H1 (cell line): Measurements from ENCODE around the gene AGBL1. TPM values are rescaled to one million over a fixed set of nuclear protein-coding genes. Genes with fewer than 3 reads are reported as not detected.

Experiments
- CTCF ChIA-PET: fragments of 300-600 bp; sonication (Branson Sonifier 250); formaldehyde crosslinking; loops from one replicate; lab custom pipeline; 2021; ENCODE audit not compliant: partially characterized antibody; lab: Charles Lee
- POLR2A ChIA-PET: fragments of 300-600 bp; sonication (Branson Sonifier 250); formaldehyde crosslinking; loops from one replicate; lab custom pipeline; 2021; ENCODE audit warnings: inconsistent platforms; ENCODE audit not compliant: partially characterized antibody; lab: Charles Lee
- DNase-seq, 2 experiments: peaks; one replicate each; pipeline versions ENCODE4 v3.0.0 to v3.0.0-alpha.2; 2010 to 2022; ENCODE audit warnings: low spot score in 2 of 2, low read depth in 1 of 2, mixed read lengths in 1 of 2
- FAIRE-seq: peaks from 2 replicates; lab custom pipeline; 2011; peaks lifted over from hg19 to GRCh38; lab: Jason Lieb, UNC
- H2AFZ ChIP-seq: 2 replicates; pipeline ENCODE4 v1.8.1; 2012; ENCODE audit warnings: low read length, inconsistent platforms
- H2AK5ac ChIP-seq: 2 replicates; pipeline ENCODE4 v1.6.1; 2013; ENCODE audit warnings: low read depth, low read length
- H2BK120ac ChIP-seq: replicated peaks from 2 replicates; pipeline ENCODE3; 2013; ENCODE audit warnings: low read depth, low read length, inconsistent platforms
- H2BK12ac ChIP-seq: 2 replicates; pipeline ENCODE4 v1.6.1; 2013; ENCODE audit warnings: low read depth, low read length
- H2BK15ac ChIP-seq: 2 replicates; pipeline ENCODE4 v1.6.1; 2013; ENCODE audit warnings: low read length
- H2BK20ac ChIP-seq: 2 replicates; pipeline ENCODE4 v1.6.1; 2013; ENCODE audit warnings: low read length
- H2BK5ac ChIP-seq: 2 replicates; pipeline ENCODE4 v1.6.1; 2013; ENCODE audit warnings: low read depth, low read length
- H3K14ac ChIP-seq: 2 replicates; pipeline ENCODE4 v1.6.1; 2013; ENCODE audit warnings: inconsistent platforms; ENCODE audit not compliant: insufficient read length
- H3K18ac ChIP-seq: 2 replicates; pipeline ENCODE4 v1.6.1; 2013; ENCODE audit warnings: low read length; ENCODE audit errors: extremely low read depth
- H3K23ac ChIP-seq: 2 replicates; pipeline ENCODE4 v1.6.1; 2013; ENCODE audit warnings: inconsistent platforms; ENCODE audit not compliant: insufficient read length
- H3K23me2 ChIP-seq: 2 replicates; pipeline ENCODE4 v1.6.1; 2013; ENCODE audit warnings: low read depth, low read length
- H3K27ac ChIP-seq: 2 replicates; pipeline ENCODE4 v1.6.1; 2011; ENCODE audit warnings: low read depth, low read length, inconsistent platforms
- H3K27me3 ChIP-seq, 4 experiments: replicated peaks in 1 of 4; 1 replicate in 1 of 4; 2 replicates in 3 of 4; pipeline versions ENCODE4 v1.6.1 to v1.8.1; 2011 to 2013; ENCODE audit warnings: low read length in 3 of 4, mild to moderate bottlenecking in 3 of 4, inconsistent platforms in 2 of 4, mixed read lengths in 2 of 4, moderate library complexity in 1 of 4; ENCODE audit not compliant: control insufficient read depth in 3 of 4, insufficient read depth in 3 of 4; ENCODE audit errors: extremely low read depth in 1 of 4
- H3K36me3 ChIP-seq, 4 experiments: 2 replicates each; pipeline versions ENCODE4 v1.6.1 to v1.8.1; 2011 to 2013; ENCODE audit warnings: mild to moderate bottlenecking in 4 of 4, low read length in 3 of 4, moderate library complexity in 2 of 4, control low read depth in 1 of 4, inconsistent platforms in 1 of 4; ENCODE audit not compliant: insufficient read depth in 4 of 4, control insufficient read depth in 2 of 4
- H3K4ac ChIP-seq: replicated peaks from 2 replicates; pipeline ENCODE3; 2013; ENCODE audit warnings: low read length, low read depth, mixed read lengths, inconsistent platforms; ENCODE audit not compliant: insufficient read length
- H3K4me1 ChIP-seq, 4 experiments: replicated peaks in 1 of 4; 1 replicate in 1 of 4; 2 replicates in 3 of 4; pipeline versions ENCODE4 v1.6.1 to v1.8.1; 2011 to 2013; ENCODE audit warnings: low read length in 3 of 4, inconsistent platforms in 2 of 4, mixed read lengths in 1 of 4; ENCODE audit not compliant: insufficient read depth in 4 of 4, control insufficient read depth in 3 of 4
- H3K4me2 ChIP-seq, 2 experiments: 2 replicates each; pipeline versions ENCODE4 v1.6.1 to v1.8.1; 2011 to 2013; ENCODE audit warnings: low read depth in 2 of 2, low read length in 2 of 2, control low read depth in 1 of 2, inconsistent platforms in 1 of 2, mild to moderate bottlenecking in 1 of 2; ENCODE audit not compliant: insufficient read depth in 1 of 2
- H3K4me3 ChIP-seq, 4 experiments: fragments of 200-600, 300-600 bp in 1 of 4; sonication (generic), shearing (Covaris generic), sonication (Bioruptor Twin) in 1 of 4; 2 replicates each; pipeline versions ENCODE4 v1.5.1 to v1.8.1; 2011 to 2016; ENCODE audit warnings: low read length in 4 of 4, low read depth in 3 of 4, control low read depth in 2 of 4, inconsistent platforms in 2 of 4, mild to moderate bottlenecking in 2 of 4, mixed read lengths in 1 of 4, moderate library complexity in 1 of 4; ENCODE audit not compliant: insufficient read depth in 2 of 4; ENCODE audit errors: extremely low read depth in 1 of 4
- H3K56ac ChIP-seq: replicated peaks from 2 replicates; pipeline ENCODE3; 2013; ENCODE audit warnings: low read depth, mild to moderate bottlenecking, mixed read lengths, low read length, inconsistent platforms; ENCODE audit not compliant: insufficient read length
- H3K79me1 ChIP-seq: 2 replicates; pipeline ENCODE4 v1.6.1; 2013; ENCODE audit warnings: low read depth, low read length, control low read depth
- H3K79me2 ChIP-seq, 2 experiments: 2 replicates each; pipeline versions ENCODE4 v1.6.1 to v1.8.1; 2012 to 2013; ENCODE audit warnings: low read length in 2 of 2, mild to moderate bottlenecking in 2 of 2, inconsistent platforms in 1 of 2; ENCODE audit not compliant: insufficient read depth in 2 of 2, control insufficient read depth in 1 of 2
- H3K9ac ChIP-seq, 4 experiments: replicated peaks in 1 of 4; 1 replicate in 1 of 4; 2 replicates in 3 of 4; pipeline versions ENCODE4 v1.6.1 to v1.8.1; 2011 to 2013; ENCODE audit warnings: low read depth in 3 of 4, low read length in 3 of 4, control low read depth in 2 of 4, mild to moderate bottlenecking in 2 of 4, moderate library complexity in 2 of 4, inconsistent platforms in 1 of 4; ENCODE audit errors: extremely low read depth in 1 of 4
- H3K9me3 ChIP-seq, 2 experiments: 2 replicates each; pipeline versions ENCODE4 v1.6.1 to v1.8.1; 2012 to 2013; ENCODE audit warnings: mild to moderate bottlenecking in 2 of 2, moderate library complexity in 2 of 2, control low read depth in 1 of 2, inconsistent platforms in 1 of 2, low read depth in 1 of 2, low read length in 1 of 2, mixed read lengths in 1 of 2; ENCODE audit not compliant: insufficient read depth in 2 of 2
- H4K20me1 ChIP-seq, 2 experiments: replicated peaks in 1 of 2; 2 replicates each; pipeline versions ENCODE3 to v1.8.1; 2011 to 2013; ENCODE audit warnings: inconsistent platforms in 2 of 2, low read length in 2 of 2, mild to moderate bottlenecking in 1 of 2; ENCODE audit not compliant: insufficient read depth in 2 of 2, control insufficient read depth in 1 of 2
- H4K5ac ChIP-seq: 2 replicates; pipeline ENCODE4 v1.6.1; 2013; ENCODE audit warnings: low read length, low read depth, mixed read lengths, inconsistent platforms; ENCODE audit not compliant: insufficient read length
- H4K8ac ChIP-seq: 2 replicates; pipeline ENCODE4 v1.8.0; 2013; ENCODE audit warnings: mild to moderate bottlenecking, moderate library complexity, low read length, inconsistent platforms; ENCODE audit not compliant: insufficient read depth; ENCODE audit errors: extremely low read depth
- H4K91ac ChIP-seq: replicated peaks from 2 replicates; pipeline ENCODE3; 2013; ENCODE audit warnings: low read length, mixed read lengths, inconsistent platforms; ENCODE audit not compliant: insufficient read length
- BACH1 ChIP-seq: IDR thresholded peaks from 2 replicates; pipeline ENCODE4 v1.6.1; 2012; ENCODE audit warnings: low read length, improper control_type of control experiment
- CBX8 ChIP-seq: fragments of 300-800, 300-1000 bp; sonication (generic); IDR thresholded peaks from 2 replicates; pipeline ENCODE4 v1.7.1; 2016; ENCODE audit warnings: low read depth, low read length, borderline replicate concordance
- CREB1 ChIP-seq: IDR thresholded peaks from 2 replicates; pipeline ENCODE4 v1.6.1; 2012; ENCODE audit warnings: inconsistent platforms
- EP300 ChIP-seq, 2 experiments: IDR thresholded peaks; 1 replicate in 1 of 2; 2 replicates in 1 of 2; pipeline ENCODE4 v1.6.1; 2011 to 2012; ENCODE audit warnings: low read depth in 2 of 2, low read length in 2 of 2, mild to moderate bottlenecking in 2 of 2, borderline replicate concordance in 1 of 2, inconsistent platforms in 1 of 2, moderate library complexity in 1 of 2
- NANOG ChIP-seq: IDR thresholded peaks from 2 replicates; pipeline ENCODE4 v1.6.1; 2011; ENCODE audit warnings: low read length, low read depth, mild to moderate bottlenecking, inconsistent platforms; ENCODE audit not compliant: insufficient read depth, poor library complexity, severe bottlenecking
- SIRT6 ChIP-seq: IDR thresholded peaks from one replicate; pipeline ENCODE4 v1.7.1; 2012; ENCODE audit warnings: low read length, inconsistent platforms
- SIX5 ChIP-seq: IDR thresholded peaks from 2 replicates; pipeline ENCODE4 v1.6.1; 2011; ENCODE audit warnings: mild to moderate bottlenecking, low read depth, low read length
- SP1 ChIP-seq: IDR thresholded peaks from 2 replicates; pipeline ENCODE4 v1.6.1; 2011; ENCODE audit warnings: low read depth, low read length
- ZNF274 ChIP-seq: IDR thresholded peaks from 2 replicates; pipeline ENCODE4 v1.7.0; 2012; ENCODE audit warnings: low read length, borderline replicate concordance; ENCODE audit errors: extremely low read depth
- whole genome bisulfite sequencing, 2 experiments: shearing (Covaris generic) in 1 of 2; methylation state at CpG; one replicate each; pipeline versions ENCODE4 v1.1.6 to v1.1.7; 2013 to 2015; ENCODE audit warnings: low lambda C conversion rate in 2 of 2, mixed read lengths in 2 of 2, inconsistent platforms in 1 of 2, low coverage in 1 of 2, missing lambda C conversion rate in 1 of 2; ENCODE audit not compliant: insufficient replicate concordance in 2 of 2, insufficient coverage in 1 of 2, insufficient read length in 1 of 2; ENCODE audit errors: extremely low coverage in 1 of 2, missing lambda C conversion rate in 1 of 2; 5-methylcytosine and 5-hydroxymethylcytosine counted together
- polyA plus RNA-seq, 7 experiments: library from polyadenylated mRNA; depleted of rRNA in 3 of 7; stranded (reverse) in 5 of 7; unstranded in 2 of 7; fragments of >200 nt in 5 of 7; fragments of 200-250 nt in 2 of 7; gene quantifications; 1 replicate in 5 of 7; 2 replicates in 1 of 7; 4 replicates in 1 of 7; pipeline versions ENCODE4 v1.2.1 to v1.2.3, GENCODE V29; 2011 to 2013; ENCODE audit warnings: missing spikeins in 2 of 7, mixed read lengths in 2 of 7
- total RNA-seq: library from RNA; stranded (reverse); fragmentation: NEBNext Ultra II Directional; extraction: Animal tissue kit (Norgen Biotek cat#: 25700); gene quantifications from 2 replicates; pipeline ENCODE4 v1.2.1, GENCODE V29; 2021
- TF ChIP-seq, protein P1 (sequence below): IDR thresholded peaks from 2 replicates; pipeline ENCODE4 v1.6.1; 2012; ENCODE audit warnings: inconsistent platforms
- TF ChIP-seq, protein P2 (sequence below), 3 experiments: IDR thresholded peaks; 1 replicate in 2 of 3; 2 replicates in 1 of 3; pipeline versions ENCODE4 v1.5.1 to v1.6.1; 2011; ENCODE audit warnings: low read length in 3 of 3, mild to moderate bottlenecking in 3 of 3, inconsistent platforms in 2 of 3, low read depth in 1 of 3, moderate library complexity in 1 of 3; ENCODE audit not compliant: insufficient read depth in 1 of 3; ENCODE audit errors: control extremely low read depth in 1 of 3

AGBL1 gene
- total and polyA plus RNA-seq, 2 of the 8 experiments (the other 6 are each of a cell fraction or from before 2014, with no cell fraction given) = not detected

DNA sequence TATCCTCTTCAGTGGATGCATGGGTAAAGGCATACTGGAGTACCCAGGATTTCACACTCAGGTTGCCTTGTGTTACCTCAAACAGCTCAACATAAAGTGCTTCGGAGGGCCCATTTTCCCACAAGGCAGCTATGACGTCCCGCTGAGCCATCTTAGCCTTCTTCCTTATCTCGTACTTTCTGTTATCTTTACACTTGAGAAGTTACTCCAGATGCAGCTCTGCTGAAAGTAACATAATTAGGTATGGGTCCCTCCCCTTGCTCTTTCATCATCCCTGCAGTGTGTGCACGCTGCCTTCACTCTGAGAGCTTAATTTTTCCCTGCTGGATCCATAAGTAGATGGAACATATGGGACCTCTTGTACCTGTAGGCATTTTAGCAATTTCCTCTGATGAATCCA, 410.3 kb downstream of the AGBL1 start:
- Histone ChIP-seq H3K79me2 (no peaks in the 10 kb centered on the region), H3K4me1 (no peaks in the 10 kb centered on the region), H3K23me2 (no peaks in the 10 kb centered on the region), H2BK20ac (no peak overlapping the region), H3K4ac (no peak overlapping the region), H3K79me1 (no peaks in the 10 kb centered on the region), H2BK12ac (no peak overlapping the region), H3K56ac (no peak overlapping the region), H4K5ac (no peak overlapping the region), H3K9ac (no peak overlapping the region), H2AFZ (peak overlapping the region; percentile 45; the same call in 1 of the 2 replicates), H3K14ac (no peak overlapping the region), H4K91ac (no peak overlapping the region), H2BK15ac (no peak overlapping the region), H3K4me2 (no peak overlapping the region), H3K18ac (no peak overlapping the region), H3K23ac (no peak overlapping the region), H3K9me3 (no peaks in the 10 kb centered on the region), H2BK120ac (no peak overlapping the region), H3K27ac (no peak overlapping the region), H3K36me3 (no peaks in the 10 kb centered on the region), H4K20me1 (no peaks in the 10 kb centered on the region), H4K8ac (no peak overlapping the region), H3K4me3 (no peak overlapping the region), H3K27me3 (no peaks in the 10 kb centered on the region), H2AK5ac (no peak overlapping the region), H2BK5ac (no peak overlapping the region)
- FAIRE-seq (no peak), DNase-seq (no peak)
- ChIA-PET CTCF (interaction anchor here (1.0 to 1.1 kb wide), 2 partner anchors 9 to 1003 kb away, joined by 3 to 4 read pairs; no protein-coding TSS in a partner anchor), POLR2A (no interaction called here)
- WGBS, 2 experiments = 97% methylated on average over 5 of the region's 5 CpGs; no CpG with 5 or more reads in 1 of the 2 experiments
- TF ChIP-seq SIX5 (no peak), SP1 (no peak), ZNF274 (no peak), CREB1 (no peak), NANOG (no peak), CBX8 (no peak), BACH1 (no peak), SIRT6 (no peak), EP300 (IDR thresholded peaks at IDR 0.05; ENCODE audit: borderline replicate concordance in 1 of 2, low read depth in 2 of 2, low read length in 2 of 2) (no peak)
- TF ChIP-seq, protein P1, sequence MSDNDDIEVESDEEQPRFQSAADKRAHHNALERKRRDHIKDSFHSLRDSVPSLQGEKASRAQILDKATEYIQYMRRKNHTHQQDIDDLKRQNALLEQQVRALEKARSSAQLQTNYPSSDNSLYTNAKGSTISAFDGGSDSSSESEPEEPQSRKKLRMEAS = no peak
- TF ChIP-seq, protein P2, sequence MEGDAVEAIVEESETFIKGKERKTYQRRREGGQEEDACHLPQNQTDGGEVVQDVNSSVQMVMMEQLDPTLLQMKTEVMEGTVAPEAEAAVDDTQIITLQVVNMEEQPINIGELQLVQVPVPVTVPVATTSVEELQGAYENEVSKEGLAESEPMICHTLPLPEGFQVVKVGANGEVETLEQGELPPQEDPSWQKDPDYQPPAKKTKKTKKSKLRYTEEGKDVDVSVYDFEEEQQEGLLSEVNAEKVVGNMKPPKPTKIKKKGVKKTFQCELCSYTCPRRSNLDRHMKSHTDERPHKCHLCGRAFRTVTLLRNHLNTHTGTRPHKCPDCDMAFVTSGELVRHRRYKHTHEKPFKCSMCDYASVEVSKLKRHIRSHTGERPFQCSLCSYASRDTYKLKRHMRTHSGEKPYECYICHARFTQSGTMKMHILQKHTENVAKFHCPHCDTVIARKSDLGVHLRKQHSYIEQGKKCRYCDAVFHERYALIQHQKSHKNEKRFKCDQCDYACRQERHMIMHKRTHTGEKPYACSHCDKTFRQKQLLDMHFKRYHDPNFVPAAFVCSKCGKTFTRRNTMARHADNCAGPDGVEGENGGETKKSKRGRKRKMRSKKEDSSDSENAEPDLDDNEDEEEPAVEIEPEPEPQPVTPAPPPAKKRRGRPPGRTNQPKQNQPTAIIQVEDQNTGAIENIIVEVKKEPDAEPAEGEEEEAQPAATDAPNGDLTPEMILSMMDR (IDR thresholded peaks at IDR 0.05; ENCODE audit: control extremely low read depth in 1 of 3, insufficient read depth in 1 of 3, low read depth in 1 of 3, low read length in 3 of 3) = no peak
